NOMO-1 (cell line): ENCODE data around the gene SHISA6.

Source experiments
- DNase-seq, 2 experiments: peaks; one replicate each; lab custom pipeline; 2025; ENCODE audit not compliant: unreplicated experiment in 2 of 2; lab: John Stamatoyannopoulos, UW

Gene SHISA6

GRCh38 chr17:11564589-11565380 is 323.8 kb downstream of the SHISA6 start:
- no peak for DNase-seq

DNA sequence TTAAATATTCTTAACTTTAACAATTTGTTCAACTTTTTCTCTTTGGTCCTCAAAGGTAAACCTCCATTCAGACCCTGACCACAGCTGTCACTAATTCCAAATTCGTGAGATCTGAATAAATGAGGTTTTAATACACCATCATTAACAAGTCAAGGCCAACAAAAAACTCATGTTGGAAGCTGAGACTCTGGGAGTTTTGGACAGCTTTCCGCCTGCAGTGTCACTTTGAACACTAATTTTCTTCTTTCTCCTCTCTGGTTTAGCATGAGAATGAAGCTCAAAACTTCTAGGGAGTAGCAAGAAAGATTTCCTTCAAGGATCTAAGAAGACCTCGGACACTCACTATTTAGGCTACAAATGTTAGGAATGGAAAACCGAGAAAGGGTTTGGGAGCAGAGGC is 324.6 kb downstream of the SHISA6 start:
- no peak for DNase-seq

DNA sequence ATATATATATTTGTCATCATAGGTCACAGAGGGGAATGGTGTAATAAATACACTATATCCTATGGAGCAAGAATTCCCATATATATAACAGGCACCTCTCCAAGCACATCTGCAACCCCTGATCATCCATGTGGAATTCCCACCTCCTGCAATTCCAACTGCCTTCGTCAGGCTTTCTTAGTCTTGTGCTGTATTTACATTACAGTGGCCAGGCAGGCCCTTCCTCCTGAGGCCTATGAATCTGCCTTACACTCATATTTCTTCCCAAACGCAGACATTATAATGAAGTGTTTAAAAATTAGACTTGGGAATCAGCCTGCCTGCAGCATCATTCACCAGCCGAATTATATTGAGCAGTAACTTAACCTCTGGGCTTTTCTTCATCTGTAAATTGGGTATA is 338.0 kb downstream of the SHISA6 start:
- DNase-seq: no peak

- DNase-seq: no peak
These were observed 339.7 kb downstream of the SHISA6 start for GRCh38 chr17:11580677-11581076.

DNA sequence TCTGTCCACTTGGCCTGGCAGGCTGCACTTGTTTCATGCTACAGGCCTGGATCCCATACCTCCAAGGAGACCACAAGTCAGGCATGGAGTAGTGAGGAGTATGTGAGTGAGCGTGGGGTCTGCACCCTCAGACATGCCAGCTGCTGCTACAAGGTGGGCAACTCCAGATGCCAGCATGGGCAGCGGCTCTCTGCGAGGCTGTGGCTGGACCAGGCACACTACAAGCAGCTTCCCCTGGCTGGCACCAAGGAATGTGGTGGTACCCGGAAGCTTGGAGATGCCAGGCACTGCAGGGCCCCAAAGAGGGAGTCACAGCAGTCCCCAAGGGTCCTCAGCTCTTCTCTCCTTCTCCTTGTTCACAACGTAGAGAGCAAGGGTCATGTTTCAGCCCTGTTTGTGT is 341.2 kb downstream of the SHISA6 start:
- no peak for DNase-seq

DNA sequence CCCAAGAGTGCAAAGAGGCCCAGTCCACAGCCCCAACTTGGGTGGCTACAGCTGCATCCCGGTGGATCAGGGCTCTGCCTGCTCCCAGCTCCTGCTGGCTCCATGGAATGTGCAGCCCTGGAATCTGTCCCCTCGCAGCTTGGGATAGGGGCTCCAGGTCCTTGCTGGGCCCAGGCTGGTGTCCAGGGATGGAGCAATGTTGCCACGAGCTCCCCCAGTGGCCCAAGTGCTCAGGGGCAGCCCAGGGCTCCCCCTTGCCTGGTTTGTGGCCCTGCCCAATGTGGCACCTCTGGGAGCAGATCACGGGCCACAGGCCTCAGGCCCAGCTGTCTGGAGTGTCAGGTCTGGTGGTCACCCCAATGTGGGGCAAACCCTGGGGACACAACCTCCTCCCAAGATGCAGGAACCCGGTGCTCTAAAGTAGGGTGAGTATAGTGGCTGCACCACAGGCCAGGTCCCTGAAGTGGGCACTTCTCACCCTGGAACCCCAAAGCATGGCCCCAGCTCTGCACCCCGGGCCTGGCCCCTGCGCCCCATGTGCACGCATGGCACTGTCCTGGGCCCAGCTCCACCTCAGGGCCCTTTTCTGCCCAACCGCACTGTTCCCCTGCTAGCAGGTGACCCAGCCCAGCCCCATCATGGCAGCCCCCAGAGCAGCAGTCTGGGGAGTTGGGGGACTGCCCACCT is 342.4 kb downstream of the SHISA6 start:
- no peak for DNase-seq

- DNase-seq: no peak
These were observed 348.7 kb downstream of the SHISA6 start for GRCh38 chr17:11589716-11590115.

- no peak for DNase-seq
These were observed 357.5 kb downstream of the SHISA6 start, which contains the start of gene DNAH9 for GRCh38 chr17:11598274-11599221. DNAH9 (plus strand) TSS chr17:11598470; CDS start chr17:11598499, 29 bp downstream.

DNA sequence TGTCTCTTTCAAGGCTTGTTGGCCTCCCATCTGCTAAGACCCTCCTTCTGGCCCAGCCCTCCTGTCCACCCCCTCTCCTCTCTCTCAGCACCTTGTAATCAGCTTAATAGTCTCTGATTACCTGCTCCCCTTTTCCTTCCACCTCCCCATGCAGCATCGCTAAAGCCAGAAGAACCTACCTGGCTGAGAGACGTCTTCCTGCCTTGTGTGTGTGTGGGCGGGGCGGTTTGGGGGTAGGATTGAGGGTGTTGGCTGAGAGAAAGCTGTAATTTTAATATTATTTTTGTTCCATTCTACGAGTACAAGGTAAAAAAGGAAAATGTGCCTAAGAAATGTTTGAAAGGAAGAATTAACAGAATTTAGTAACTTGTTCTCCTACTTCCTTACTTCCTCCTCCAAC is 360.6 kb downstream of the SHISA6 start:
- DNase-seq: no peak

GRCh38 chr17:11608396-11608795 is 367.4 kb downstream of the SHISA6 start:
- no peak for DNase-seq

- no peak for DNase-seq
These were observed 370.1 kb downstream of the SHISA6 start for GRCh38 chr17:11610999-11611566.

DNA sequence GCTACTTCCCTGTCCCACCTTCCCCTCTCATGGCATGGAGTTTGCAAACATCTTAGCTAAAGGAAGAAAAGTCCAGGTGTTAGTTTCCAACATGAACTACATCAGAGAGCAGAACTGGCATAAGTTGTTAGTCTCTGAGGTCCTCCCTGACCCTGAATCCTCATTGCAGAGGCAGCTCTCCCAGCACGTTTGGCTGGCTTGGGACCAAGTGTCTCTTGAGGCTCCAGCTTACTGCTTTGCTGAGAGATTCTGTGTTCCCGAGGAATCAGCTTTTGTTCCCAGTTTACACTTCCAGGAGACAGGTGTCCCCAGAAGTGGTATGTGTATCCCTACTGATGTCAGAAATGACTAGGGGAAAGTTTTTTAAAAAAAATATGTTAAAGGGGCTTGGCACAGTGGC is 371.9 kb downstream of the SHISA6 start:
- DNase-seq: no peak
